CD4-positive, alpha-beta T cell treated with Interleukin-1 beta for 1 hour (primary cell): ENCODE measurements around the gene DLL3.

ENCODE experiments used
- DNase-seq, 2 donors: peaks; one replicate each; pipeline ENCODE4 v3.0.0-alpha.2; 2020 to 2022

DLL3 gene

DNA sequence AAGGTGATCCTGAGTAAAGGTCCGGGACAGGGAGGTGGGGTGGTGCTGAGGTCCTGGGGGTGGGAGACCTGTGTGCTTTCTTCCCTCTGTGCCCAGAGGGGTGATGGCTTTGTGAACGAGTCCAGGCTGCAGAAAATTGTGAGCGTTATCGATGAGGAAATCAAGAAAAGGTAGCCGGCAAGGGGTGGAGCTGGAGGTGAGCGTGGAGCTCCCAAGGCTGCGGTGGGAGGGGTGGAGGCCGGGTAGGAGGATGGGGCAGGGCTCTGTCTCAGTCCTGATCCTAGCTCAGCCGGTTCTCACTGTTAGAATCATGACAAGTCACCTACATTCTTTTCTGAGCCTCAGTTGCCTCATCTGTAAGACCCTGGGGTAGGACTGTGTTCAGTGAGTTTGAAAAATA is 20.2 kb downstream of the DLL3 start:
- no peak for DNase-seq

GRCh38 chr19:39520541-39521484 is 22.1 kb downstream of the DLL3 start:
- no peak for DNase-seq

GRCh38 chr19:39524495-39524894 is 25.7 kb downstream of the DLL3 start:
- peak in 1 of 2 donors; percentile 21 for DNase-seq

DNA sequence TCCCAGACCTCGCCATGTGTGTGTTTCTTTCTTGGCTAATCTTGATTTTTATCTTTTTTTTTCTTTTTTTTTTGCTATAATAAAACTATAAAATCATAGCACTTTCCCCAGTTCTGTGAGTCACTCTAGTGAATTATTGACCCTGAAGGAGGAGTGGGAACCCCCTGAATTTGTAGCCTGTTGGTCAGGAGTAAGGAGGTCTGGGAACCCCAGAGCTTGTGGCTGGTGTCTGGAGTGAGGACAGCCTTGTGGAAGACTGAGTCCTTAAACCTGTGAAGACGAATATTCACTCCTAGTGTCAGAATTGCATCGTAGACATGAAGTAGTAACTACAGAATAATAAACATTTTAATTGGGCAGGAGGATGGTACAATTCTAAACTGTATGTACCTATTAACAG is 26.5 kb downstream of the DLL3 start:
- no peak for DNase-seq

GRCh38 chr19:39531834-39532232 is 33.1 kb downstream of the DLL3 start:
- DNase-seq: no peak

DNA sequence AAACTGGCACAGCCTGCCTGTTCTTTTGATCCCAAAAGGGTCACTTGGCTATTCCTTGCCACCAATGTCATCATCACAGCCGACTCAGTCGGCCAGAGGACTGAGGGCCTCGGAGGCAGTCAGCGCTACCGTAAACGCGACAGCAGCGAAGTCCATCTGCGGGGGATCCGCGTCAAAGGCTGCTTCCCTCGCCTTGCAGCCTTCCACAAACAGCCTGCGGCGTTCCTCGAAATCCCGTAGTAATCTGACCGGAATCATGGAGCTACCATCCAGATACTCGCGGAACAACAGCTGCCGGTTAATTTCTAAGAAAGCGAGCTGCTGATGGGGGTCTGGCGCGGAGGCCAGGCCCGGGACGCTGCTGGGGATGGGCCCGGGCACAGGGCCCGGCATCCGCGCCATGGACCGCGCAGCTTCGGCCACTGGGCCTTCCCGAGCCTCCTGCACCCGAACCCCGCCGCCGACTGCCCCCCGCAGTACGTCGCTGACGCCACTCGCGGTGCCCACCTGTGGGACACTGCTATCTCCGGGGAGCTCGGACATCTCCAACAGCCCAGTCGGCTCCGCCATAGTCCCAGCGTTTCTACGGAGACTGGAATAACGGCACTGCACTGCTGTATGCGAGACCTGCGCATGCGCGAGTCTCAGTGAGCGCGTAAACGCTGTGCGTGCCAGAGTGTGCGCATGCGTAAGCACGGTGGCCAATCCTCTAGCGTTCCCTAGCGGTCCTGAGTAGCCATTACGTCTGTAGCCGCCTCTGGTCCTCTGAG is 33.7 kb downstream of the DLL3 start, which contains the start of gene EID2B:
EID2B (minus strand) TSS at position 620 of the 770 bp plus-strand sequence; CDS start at position 570, 50 bp downstream.
- peak; percentile 95 for DNase-seq

- DNase-seq: no peak
Measured at GRCh38 chr19:39533003-39533512, 34.3 kb downstream of the DLL3 start.

DNA sequence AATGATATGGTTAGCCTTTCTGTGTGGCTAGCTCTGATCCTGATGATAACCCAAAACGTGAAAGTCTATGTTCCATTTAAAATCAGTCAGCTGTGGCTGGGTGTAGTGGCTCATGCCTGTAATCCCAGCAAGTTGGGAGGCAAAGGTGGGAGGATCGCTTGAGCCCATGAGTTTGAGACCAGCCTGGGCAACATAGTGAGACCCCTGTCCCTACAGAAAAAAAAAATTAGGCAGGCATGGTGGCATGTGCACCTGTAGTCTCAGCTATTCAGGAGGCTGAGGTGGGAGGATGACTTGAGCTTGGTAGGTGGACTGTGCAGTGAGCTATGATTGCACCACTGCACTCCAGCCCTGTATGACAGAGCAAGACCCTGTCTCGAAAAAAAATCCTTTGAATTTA is 35.0 kb downstream of the DLL3 start:
- DNase-seq: no peak

GRCh38 chr19:39539165-39539517 is 40.4 kb downstream of the DLL3 start:
- DNase-seq: no peak

DNA sequence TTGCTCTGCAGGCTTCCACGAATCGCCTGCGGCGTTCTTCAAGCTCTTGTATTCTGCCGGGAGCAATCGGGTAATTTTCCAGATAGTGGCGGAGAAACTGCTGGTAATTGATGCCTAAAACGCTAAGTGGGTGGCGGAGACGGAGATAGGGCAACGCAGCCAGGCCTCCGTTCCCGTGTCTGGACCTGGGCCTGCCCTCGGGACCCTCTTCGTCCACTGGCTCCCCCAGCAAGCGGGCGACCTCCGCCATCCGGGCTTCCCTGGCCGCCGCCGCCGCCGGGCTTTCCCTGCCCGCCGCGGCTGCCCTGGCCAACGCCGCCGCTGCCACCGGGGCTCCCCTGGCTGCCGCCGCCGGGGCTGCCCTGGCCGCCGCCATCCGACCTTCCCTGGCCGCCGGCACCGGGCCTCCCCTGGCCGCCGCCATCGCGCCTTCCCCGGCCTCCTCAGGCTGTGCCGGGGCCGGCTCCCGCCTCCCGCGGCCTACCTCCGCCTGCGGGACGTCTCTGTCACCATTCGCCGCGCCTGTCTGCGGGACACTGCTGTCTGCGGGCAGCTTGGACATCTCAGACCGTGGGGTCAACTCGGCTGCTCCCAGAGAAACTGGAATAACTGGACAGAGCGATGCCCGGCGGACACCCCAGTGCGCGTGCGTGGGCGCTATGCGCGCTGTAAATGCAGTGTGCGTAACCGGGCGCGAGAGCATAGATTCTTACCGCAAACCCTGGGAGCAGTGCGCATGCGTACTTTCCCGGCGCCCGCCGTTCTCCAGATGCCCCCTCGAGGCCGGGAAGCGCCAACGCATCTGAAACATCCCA is 41.0 kb downstream of the DLL3 start, which contains the start of gene EID2:
EID2 (minus strand) TSS at position 644 of the 815 bp plus-strand sequence; CDS start at position 562, 82 bp downstream.
- peak; percentile 94 for DNase-seq

DNA sequence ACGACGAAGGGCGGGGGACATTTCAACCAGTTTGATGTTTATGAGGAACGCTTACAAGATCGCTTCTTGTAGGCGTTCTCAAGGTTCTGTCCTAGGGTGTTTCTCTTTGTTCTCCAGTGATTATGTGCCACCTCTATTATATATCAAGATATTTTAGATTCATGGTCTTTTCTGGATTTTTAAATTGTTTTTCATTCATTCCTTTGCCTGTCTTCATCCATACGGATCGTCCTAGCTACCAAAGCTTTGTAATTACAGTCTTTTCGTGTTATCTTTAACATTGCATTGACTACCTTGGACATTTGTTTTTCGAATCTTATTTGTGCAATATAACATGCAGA is 41.6 kb downstream of the DLL3 start:
- no peak for DNase-seq

GRCh38 chr19:39542206-39542605 is 43.5 kb downstream of the DLL3 start:
- no peak for DNase-seq

- DNase-seq: no peak
Measured at GRCh38 chr19:39543477-39543857, 44.7 kb downstream of the DLL3 start.

- DNase-seq: no peak
Measured at GRCh38 chr19:39544226-39544903, 45.6 kb downstream of the DLL3 start.

GRCh38 chr19:39544911-39545310 is 46.2 kb downstream of the DLL3 start:
- peak in 1 of 2 donors; percentile 31 for DNase-seq

DNA sequence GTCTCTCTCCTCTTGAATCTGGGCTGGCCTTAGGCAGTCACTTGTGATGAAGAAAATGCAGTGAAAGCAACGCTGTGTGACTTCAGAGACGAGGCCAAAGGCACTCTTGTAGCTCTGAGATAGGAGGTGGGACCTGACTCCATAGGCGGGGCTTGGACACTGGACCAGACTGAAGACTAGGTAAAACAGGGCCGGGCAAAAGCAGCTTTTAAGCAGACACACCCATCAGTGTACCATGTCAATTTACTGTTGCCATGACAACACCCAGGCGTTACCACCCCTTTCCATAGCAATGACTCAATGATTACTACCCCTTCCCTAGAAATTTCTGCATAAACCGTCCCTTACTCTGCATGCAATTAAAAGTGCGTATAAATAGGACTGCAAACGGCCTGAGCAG is 47.9 kb downstream of the DLL3 start:
- no peak for DNase-seq

GRCh38 chr19:39550197-39550596 is 51.5 kb downstream of the DLL3 start:
- DNase-seq: no peak

GRCh38 chr19:39553082-39553652 is 54.4 kb downstream of the DLL3 start:
- DNase-seq: no peak

DNA sequence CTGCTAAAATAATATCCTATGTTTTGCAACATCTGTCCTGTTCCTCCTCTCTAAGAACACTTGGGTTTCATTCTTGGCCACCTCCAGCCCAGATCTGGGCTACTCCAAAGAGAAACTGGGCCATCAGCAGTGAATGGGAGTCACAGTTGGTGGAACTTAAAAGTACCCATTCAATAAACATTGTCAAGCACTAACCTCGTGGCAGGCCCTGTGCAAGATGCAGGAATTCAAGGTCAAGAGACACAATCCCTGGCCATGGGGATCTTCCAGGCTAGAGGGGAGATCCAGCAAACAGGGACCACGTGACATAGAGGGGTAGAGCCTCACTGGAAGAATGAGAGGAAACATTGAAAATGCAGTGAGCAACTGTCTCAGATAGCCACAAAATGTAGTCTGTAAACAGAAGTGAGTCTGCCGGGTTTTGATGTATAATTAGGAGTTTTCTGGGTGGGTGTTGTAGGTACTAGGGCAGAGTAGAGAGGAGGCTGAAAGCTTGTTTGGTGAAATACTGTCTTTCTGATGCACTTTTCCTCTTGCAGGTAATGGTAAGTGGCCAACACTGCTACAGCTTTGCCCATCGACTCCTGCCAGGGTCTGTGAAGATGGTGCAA is 56.1 kb downstream of the DLL3 start:
- no peak for DNase-seq

DNA sequence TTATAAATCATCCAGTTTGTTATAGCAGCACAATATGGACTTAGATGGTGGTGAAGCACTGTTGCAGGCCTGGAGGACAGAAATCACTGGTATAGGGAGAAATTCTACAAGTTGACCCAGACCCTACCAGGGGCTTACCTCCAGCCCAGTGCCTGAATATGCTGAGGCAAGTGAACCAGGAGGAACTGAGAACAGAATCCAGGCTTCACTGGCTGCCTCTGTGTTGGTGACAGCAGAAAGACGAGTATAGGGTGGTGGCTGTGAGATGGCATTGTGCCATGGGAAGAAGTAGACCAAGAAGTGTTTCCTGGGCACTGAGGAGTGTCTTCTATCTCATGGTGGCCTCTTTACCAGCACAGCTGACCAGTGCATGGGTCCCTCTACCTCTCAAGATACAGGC is 57.1 kb downstream of the DLL3 start:
- DNase-seq: no peak
